Retinal pigment epithelial cell (primary cell): ENCODE results near the gene TAAR9.
"Not testable (repeated sequence)": the region's sequence is repeated elsewhere in the genome, so short reads cannot be mapped to it uniquely, and the experiment has no call there.

Experiments used
- DNase-seq: peaks from one replicate; pipeline ENCODE4 v3.0.0-alpha.2; 2010; ENCODE audit warnings: low read depth
- H3K4me3 ChIP-seq: 2 replicates; pipeline ENCODE4 v1.5.1; 2011; ENCODE audit warnings: mild to moderate bottlenecking, low read length, control low read depth, moderate library complexity
- CTCF ChIP-seq: conservative IDR thresholded peaks from 2 replicates; pipeline ENCODE4 v1.5.1; 2011; ENCODE audit warnings: low read depth, low read length, control low read depth, inconsistent platforms

Gene TAAR9

DNA sequence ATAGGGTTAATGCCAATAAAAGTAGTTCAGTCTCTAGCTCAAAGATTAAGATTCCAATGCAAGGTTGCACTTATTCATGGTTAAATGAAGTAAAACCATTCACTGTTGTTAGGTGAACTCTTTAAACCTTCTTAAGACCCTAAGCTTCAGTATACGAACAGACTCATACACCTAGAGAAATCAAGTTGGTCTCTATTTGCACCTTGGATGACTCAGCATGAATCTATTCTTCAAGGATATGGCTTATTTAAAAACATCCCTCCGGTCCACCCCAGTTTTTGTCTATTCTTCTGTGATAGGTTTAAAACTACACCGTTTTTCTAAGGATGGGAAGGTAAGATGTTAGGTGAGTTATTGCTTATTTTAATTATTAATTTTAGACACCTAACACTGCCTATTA lies 932 bp upstream of the TAAR9 start:
- no peak overlapping the region for H3K4me3 ChIP-seq
- DNase-seq = no peak
- TF ChIP-seq CTCF = no peak

DNA sequence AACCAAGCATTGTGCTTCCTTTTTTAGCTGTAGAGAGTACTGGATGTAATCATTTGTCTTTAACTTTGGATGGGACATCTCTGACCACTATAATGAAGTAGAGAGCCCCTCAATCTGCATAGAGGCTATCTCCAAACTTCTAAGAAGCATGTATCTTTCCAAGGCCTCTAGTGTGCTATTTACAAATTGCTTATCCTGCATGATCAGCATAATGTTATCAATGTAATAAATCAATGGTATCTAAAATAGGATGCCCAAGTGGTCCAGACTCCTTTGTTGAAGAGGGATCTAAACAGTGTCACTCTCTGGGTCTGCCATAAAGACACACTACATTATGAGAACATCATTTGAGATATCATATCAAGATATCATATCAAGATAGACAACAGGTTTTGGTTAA lies 6.7 kb downstream of the TAAR9 start:
- no peak overlapping the region for H3K4me3 ChIP-seq
- TF ChIP-seq CTCF = no peak
- DNase-seq = no peak

GRCh38 chr6:132548746-132549463 lies 10.8 kb downstream of the TAAR9 start:
- no peak for TF ChIP-seq CTCF
- DNase-seq = no peak
- no peak overlapping the region for H3K4me3 ChIP-seq

- TF ChIP-seq CTCF = no peak
- DNase-seq = no peak
- no peak overlapping the region for H3K4me3 ChIP-seq
Measured at GRCh38 chr6:132551214-132551613, 13.1 kb downstream of the TAAR9 start.

GRCh38 chr6:132552372-132552771 lies 14.3 kb downstream of the TAAR9 start, which contains the start of gene TAAR8:
Gene TAAR8, plus strand, starts transcription at chr6:132552672. Its CDS starts 21 bp downstream, at chr6:132552693.
- no peak for TF ChIP-seq CTCF
- no peak for DNase-seq
- H3K4me3 ChIP-seq = no peak within 1 kb of the TSS

- not testable (repeated sequence) for DNase-seq
Measured at GRCh38 chr6:132560087-132560486, 22.0 kb downstream of the TAAR9 start.

DNA sequence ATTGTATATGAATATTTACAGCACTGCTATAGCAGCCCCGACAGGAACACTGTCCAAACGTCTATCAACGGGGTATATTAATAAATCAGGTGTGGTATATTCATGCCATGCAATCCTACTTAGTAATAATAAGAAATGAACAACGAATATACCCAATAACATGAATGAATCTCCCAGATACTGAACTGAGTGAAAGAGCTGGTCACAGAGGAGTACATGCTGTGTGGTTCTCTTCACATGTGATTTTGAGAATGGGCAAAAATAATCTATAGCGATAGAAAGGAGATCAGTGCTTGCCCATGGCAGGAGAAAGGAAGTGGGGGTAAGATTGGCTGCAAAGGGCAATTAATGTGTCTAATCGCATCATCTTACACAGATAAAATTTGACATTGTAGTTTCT lies 28.3 kb downstream of the TAAR9 start:
- TF ChIP-seq CTCF = no peak
- H3K4me3 ChIP-seq = no peak overlapping the region

More at GRCh38 chr6:132560087-132560486, 22.0 kb downstream of the TAAR9 start:
- not testable (repeated sequence) for H3K4me3 ChIP-seq

GRCh38 chr6:132567566-132567965 lies 29.5 kb downstream of the TAAR9 start:
- peak; percentile 0 for DNase-seq
- no peak for TF ChIP-seq CTCF

More for the DNA sequence above, 28.3 kb downstream of the TAAR9 start:
- DNase-seq = no peak

More at GRCh38 chr6:132567566-132567965, 29.5 kb downstream of the TAAR9 start:
- no peak overlapping the region for H3K4me3 ChIP-seq
